GM12801 (cell line): ENCODE data around the gene RPS2.

Experiments
- TF ChIP-seq, protein P1 (sequence below): IDR thresholded peaks from one replicate; pipeline ENCODE4 v1.5.1; 2011; ENCODE audit warnings: control low read depth; ENCODE audit not compliant: insufficient read length; ENCODE audit errors: extremely low read depth

Gene RPS2

GRCh38 chr16:1997494-1998359 lies 33.1 kb upstream of the RPS2 start:
- TF ChIP-seq, protein P1, sequence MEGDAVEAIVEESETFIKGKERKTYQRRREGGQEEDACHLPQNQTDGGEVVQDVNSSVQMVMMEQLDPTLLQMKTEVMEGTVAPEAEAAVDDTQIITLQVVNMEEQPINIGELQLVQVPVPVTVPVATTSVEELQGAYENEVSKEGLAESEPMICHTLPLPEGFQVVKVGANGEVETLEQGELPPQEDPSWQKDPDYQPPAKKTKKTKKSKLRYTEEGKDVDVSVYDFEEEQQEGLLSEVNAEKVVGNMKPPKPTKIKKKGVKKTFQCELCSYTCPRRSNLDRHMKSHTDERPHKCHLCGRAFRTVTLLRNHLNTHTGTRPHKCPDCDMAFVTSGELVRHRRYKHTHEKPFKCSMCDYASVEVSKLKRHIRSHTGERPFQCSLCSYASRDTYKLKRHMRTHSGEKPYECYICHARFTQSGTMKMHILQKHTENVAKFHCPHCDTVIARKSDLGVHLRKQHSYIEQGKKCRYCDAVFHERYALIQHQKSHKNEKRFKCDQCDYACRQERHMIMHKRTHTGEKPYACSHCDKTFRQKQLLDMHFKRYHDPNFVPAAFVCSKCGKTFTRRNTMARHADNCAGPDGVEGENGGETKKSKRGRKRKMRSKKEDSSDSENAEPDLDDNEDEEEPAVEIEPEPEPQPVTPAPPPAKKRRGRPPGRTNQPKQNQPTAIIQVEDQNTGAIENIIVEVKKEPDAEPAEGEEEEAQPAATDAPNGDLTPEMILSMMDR: no peak

DNA sequence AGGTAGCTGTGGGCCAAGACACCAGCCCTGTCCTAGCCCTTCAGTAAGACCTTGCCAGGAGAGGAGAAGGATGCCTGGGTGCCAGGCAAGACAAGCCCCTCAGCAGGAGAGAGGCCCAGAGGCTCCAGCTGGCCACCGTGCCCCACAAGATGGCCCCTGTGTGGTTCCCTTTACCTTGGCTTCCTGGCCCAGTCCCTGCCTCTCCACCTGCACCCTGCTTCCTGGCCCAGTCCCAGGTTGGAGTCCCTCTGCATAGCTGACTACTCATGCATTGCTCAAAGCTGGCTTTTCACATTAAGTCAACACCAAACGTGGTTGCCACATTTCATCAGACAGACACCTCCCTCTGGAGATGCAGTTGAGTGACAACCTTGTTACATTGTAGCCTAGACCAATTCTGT lies 29.1 kb upstream of the RPS2 start:
- TF ChIP-seq, protein P1: no peak

DNA sequence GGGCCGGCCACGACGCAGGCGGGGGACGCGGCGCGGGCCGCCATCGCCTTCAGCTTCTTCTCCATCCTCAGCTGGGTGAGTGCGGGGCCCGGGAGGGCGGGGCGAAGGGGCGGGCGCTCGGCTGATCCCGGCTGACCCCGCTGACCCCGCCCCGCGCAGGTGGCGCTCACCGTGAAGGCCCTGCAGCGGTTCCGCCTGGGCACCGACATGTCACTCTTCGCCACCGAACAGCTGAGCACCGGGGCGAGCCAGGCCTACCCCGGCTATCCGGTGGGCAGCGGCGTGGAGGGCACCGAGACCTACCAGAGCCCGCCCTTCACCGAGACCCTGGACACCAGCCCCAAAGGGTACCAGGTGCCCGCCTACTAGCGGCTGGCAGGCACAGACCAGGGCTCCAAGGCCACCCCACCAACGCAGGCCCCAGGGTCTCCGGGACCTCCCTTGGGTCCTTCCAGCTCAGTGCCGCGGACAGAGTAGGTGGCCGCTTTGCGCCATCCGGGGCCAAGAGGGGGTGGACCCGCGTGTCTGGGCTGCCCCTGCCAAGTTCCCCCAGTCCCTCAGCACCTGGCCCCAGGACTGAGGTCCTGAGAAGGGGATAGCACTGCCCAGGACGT lies 28.2 kb upstream of the RPS2 start:
- TF ChIP-seq, protein P1: no peak

GRCh38 chr16:1991948-1992703 lies 27.5 kb upstream of the RPS2 start:
- TF ChIP-seq, protein P1: no peak

GRCh38 chr16:1991588-1991947 lies 26.9 kb upstream of the RPS2 start:
- TF ChIP-seq, protein P1: no peak

DNA sequence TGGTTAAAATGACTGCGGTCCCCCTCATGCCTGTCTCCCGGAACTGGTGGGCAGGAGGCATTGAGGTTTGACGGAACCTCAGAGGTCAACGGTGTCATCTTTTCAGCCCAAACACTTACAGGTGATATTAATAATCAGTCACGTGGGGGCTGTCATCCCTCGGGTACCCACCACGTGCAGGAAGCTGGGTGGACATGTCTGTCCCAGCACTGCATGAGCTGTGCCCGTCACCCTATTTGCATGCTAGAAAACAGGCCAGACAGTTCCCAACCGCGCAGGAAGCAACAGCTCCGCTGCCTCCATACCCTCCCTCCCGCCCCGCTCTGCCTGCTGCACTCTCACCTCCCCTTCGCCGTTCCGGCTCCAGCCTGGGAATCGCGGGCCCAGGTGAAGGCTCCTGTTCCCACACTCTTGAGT lies 26.5 kb upstream of the RPS2 start:
- TF ChIP-seq, protein P1: no peak
